Activated T-cell treated with anti-CD3 and anti-CD28 coated beads, Interleukin-2, amount 50 U/mL, for 48 hours (primary cell): ENCODE data around the gene USH1C.

Experiments used
- DNase-seq, 2 experiments: peaks; one replicate each; pipeline ENCODE4 v3.0.0-alpha.2; 2020

Gene USH1C

GRCh38 chr11:17459236-17459896, 84.8 kb downstream of the USH1C start:
- DNase-seq: no peak

DNA sequence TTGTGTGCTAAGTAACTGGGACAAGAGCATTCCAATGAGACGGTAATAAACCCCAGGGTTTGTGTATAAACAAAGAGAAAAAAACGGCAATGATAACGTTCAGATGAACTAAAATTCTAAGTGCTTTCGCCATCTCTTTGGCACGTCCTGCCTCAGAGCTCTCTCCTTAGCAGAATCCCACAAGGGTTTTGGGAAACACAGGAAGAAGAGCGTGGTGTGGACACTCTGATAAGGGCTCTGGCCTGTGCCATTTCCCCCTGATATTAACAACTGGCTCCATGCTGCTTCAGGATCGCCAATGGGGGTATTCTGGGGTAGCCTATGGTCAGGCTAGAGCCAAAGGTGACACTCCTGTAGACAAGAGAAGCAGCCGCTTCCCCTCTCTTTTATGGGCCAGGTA, 85.9 kb downstream of the USH1C start:
- no peak for DNase-seq

GRCh38 chr11:17457396-17458173, 86.6 kb downstream of the USH1C start:
- DNase-seq: no peak

- no peak for DNase-seq
Measured at GRCh38 chr11:17452668-17453067, 91.5 kb downstream of the USH1C start.

- no peak for DNase-seq
Measured at GRCh38 chr11:17449158-17449557, 95.1 kb downstream of the USH1C start.

- no peak for DNase-seq
Measured at GRCh38 chr11:17446482-17446881, 97.7 kb downstream of the USH1C start.

GRCh38 chr11:17445240-17445795, 98.9 kb downstream of the USH1C start:
- DNase-seq: no peak

GRCh38 chr11:17443926-17444690, 100.1 kb downstream of the USH1C start:
- no peak for DNase-seq
